ENCODE results near the gene DNAJC4.
A peak's percentile ranks its signal among the peaks of the same experiment; 100 is the strongest.

The DNAJC4 gene

DNA sequence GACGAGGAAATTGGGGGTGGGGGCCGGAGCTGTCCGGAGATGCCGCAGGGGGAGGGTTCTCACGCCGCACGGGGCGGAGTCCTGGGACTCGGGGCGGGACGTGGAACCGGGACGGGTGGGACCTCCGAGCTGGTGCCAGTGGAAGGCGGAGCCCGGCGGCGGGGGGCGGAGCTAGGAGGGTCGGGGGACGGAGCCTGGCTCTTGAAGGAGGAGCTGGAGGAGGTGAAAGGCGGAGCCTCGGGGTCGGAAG, 10.8 kb downstream of the DNAJC4 start:
- DNase-seq (ENCODE audit: low read depth), result peak; percentile 100

DNA sequence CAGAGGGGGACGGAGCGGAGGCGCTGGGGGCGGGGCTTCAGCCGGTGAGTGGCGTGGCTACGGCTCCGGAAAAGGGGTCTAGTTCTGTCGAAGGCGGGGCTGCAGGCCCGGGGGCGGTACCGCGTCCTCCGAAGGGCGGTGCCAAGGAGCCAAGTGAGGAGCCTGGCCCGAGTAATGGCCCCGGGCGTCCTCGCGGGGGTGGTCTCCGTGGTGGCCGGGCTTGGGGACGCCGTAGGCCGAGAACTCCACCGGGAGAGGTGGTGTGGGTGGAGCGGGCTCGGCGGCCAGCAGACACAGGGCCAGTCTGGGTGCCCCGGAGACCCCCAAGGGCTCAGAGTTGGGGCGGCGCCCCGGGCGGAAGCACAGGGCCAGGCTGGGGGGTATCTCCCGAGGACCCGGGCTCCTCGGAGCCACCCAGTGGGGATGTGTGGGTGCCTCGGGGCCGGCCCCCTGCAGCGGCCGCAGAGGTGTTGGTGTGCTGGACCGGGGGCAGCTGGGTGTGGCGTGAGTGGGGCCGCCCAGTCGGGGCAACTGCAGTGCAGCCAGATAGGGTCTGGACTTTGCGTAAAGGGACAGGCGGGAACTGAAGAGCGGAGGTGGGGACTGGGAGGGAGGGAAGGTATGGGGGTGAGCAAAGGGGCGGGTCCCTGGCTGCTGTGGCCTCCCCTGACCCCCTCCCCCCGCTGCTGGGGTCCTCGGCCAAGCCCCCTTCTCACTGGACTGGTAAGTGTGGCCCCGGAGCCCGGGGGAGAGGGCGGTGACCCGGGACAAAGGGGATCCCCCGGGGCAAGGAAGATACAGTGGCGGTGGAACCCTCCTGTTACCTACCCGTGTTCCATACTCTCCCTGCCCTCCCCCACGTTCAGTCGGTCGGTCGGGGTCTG, 11.4 kb downstream of the DNAJC4 start:
- TF ChIP-seq, protein P1, sequence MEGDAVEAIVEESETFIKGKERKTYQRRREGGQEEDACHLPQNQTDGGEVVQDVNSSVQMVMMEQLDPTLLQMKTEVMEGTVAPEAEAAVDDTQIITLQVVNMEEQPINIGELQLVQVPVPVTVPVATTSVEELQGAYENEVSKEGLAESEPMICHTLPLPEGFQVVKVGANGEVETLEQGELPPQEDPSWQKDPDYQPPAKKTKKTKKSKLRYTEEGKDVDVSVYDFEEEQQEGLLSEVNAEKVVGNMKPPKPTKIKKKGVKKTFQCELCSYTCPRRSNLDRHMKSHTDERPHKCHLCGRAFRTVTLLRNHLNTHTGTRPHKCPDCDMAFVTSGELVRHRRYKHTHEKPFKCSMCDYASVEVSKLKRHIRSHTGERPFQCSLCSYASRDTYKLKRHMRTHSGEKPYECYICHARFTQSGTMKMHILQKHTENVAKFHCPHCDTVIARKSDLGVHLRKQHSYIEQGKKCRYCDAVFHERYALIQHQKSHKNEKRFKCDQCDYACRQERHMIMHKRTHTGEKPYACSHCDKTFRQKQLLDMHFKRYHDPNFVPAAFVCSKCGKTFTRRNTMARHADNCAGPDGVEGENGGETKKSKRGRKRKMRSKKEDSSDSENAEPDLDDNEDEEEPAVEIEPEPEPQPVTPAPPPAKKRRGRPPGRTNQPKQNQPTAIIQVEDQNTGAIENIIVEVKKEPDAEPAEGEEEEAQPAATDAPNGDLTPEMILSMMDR (IDR thresholded peaks at IDR 0.05; ENCODE audit: insufficient read depth, low read depth, low read length, missing control alignments), result no peak
- H3K4me3 ChIP-seq (ENCODE audit: low read depth, low read length), result peak overlapping the region; percentile 89
- peak; percentile 69 for DNase-seq (ENCODE audit: low read depth)

More for the DNA sequence above, 10.8 kb downstream of the DNAJC4 start:
- peak overlapping the region; percentile 76 for H3K4me3 ChIP-seq (ENCODE audit: low read depth, low read length)
- TF ChIP-seq, protein P1 (IDR thresholded peaks at IDR 0.05; ENCODE audit: insufficient read depth, low read depth, low read length, missing control alignments), result no peak

DNA sequence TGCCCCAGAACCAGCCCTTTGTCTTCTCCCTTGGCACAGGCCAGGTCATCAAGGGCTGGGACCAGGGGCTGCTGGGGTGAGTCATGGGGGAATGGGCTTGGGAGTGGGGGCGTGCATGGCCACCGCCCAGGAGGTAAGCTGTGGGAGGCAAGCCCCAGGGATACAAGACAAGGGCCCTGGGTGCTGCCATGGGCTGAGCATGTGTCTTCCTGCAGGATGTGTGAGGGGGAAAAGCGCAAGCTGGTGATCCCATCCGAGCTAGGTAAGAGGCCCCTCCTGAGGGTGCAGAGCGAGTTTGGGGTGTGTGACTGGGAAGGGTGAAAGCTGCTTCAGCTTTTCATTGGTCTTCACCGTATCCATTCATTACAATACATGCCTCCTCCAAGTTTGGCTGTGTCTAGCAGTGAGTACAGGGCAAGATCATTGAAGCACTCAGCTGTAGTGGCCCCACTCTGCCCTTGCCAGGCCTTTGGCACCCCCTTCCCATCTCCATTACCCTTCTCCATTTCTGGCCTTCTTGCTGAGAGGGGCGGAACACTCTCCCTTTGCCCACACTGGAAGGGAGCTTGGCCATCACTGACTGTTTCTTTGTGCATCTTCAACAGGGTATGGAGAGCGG, 13.0 kb downstream of the DNAJC4 start:
- TF ChIP-seq, protein P1 (IDR thresholded peaks at IDR 0.05; ENCODE audit: insufficient read depth, low read depth, low read length, missing control alignments), result no peak
- DNase-seq (ENCODE audit: low read depth), result no peak
- no peak overlapping the region for H3K4me3 ChIP-seq (ENCODE audit: low read depth, low read length)

DNA sequence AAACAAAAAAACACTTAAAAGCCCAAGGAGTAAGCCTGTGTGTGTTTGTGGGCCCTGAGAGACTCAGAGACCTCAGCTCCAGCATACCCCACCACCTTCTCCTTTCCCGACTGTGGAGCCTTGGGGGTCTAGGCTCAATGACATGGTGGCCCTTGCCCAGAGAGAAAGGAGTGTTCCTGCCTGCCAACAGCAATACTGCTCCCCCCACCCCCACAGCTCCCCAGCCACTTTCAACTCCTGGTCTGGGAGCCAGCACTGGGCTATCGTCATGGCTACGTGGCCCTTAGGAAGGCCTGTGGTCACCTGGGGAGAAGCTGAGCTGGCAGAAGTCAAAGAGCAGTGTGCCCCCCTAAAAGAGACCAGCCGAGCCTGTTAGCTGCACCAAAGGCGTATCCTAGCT, 13.8 kb downstream of the DNAJC4 start:
- TF ChIP-seq, protein P1 (IDR thresholded peaks at IDR 0.05; ENCODE audit: insufficient read depth, low read depth, low read length, missing control alignments), result no peak
- no peak for DNase-seq (ENCODE audit: low read depth)
- no peak overlapping the region for H3K4me3 ChIP-seq (ENCODE audit: low read depth, low read length)

DNA sequence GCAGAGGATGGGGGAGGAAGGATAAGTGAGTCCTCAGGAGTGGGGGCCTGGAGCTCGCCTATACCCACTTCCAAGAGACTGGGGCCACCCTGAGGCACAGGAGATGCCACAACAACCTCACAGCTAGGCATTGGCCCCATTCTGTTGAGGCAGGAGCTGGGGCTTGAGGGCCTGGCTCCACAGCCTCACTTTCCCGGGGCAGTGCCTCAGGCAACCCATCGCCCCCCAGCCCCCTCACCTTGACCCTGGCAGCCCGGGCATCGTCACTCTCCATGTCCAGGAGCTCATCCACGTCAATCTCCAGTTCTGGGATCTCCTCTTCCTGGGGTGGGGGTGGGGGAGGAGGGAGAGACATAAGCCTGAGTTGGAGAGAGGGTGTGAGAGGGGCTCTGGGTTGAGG, 14.6 kb downstream of the DNAJC4 start:
- no peak for DNase-seq (ENCODE audit: low read depth)
- H3K4me3 ChIP-seq (ENCODE audit: low read depth, low read length), result peak overlapping the region; percentile 73
- TF ChIP-seq, protein P1 (IDR thresholded peaks at IDR 0.05; ENCODE audit: insufficient read depth, low read depth, low read length, missing control alignments), result no peak

DNA sequence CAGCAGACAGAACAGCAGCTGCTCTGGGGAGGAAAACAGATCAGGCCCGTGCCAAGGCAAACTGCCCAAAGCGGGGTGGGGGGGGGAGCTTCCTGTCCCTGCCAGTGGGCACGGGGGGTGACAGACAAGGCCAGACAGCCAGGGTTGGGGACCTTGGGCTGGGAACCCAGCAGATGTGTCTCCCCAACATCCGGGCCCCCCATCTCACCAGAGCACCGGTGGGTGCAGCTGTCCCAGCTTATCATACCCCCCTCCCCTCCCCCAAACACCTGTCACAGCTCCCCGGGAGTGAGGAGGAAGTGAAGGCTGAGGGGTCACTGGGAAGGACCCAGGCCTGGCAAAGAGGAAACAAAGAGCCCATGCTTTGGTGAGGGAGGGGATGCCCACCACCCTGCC, 15.1 kb downstream of the DNAJC4 start:
- peak; percentile 53 for DNase-seq (ENCODE audit: low read depth)
- peak overlapping the region; percentile 73 for H3K4me3 ChIP-seq (ENCODE audit: low read depth, low read length)
- TF ChIP-seq, protein P1 (IDR thresholded peaks at IDR 0.05; ENCODE audit: insufficient read depth, low read depth, low read length, missing control alignments), result no peak

All from GM12865 (cell line).